22Rv1 (cell line): ENCODE results near the gene SFTPD.

Experiments
- ZFX ChIP-seq: fragments of 450-650 bp; IDR thresholded peaks from 2 replicates; pipeline ENCODE4 v1.6.1; 2017; ENCODE audit warnings: antibody characterized with exemption, borderline replicate concordance
- TF ChIP-seq, protein P1 (sequence below): fragments of 450-650 bp; IDR thresholded peaks from 2 replicates; pipeline ENCODE4 v1.5.1; 2017; ENCODE audit warnings: mild to moderate bottlenecking

DNA sequence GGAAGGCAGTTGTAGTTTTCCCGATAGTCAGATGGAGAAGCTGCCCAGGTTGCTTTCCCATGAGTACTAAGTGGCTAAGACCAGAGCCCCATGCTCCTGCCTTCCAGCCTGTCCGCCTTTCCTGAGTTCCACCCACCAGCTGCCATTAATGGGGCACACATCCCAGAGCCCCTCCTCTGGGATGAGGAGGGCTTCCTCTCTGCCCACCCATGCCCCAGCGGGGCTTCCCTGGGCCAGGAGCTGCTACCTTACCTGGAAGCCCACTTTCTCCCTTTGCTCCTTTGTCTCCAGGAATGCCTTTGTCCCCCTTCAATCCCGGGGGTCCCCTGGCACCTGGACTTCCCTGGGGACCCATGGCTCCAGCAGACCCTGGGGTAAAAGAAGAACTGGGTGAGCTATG, 7.8 kb downstream of the SFTPD start:
- TF ChIP-seq, protein P1, sequence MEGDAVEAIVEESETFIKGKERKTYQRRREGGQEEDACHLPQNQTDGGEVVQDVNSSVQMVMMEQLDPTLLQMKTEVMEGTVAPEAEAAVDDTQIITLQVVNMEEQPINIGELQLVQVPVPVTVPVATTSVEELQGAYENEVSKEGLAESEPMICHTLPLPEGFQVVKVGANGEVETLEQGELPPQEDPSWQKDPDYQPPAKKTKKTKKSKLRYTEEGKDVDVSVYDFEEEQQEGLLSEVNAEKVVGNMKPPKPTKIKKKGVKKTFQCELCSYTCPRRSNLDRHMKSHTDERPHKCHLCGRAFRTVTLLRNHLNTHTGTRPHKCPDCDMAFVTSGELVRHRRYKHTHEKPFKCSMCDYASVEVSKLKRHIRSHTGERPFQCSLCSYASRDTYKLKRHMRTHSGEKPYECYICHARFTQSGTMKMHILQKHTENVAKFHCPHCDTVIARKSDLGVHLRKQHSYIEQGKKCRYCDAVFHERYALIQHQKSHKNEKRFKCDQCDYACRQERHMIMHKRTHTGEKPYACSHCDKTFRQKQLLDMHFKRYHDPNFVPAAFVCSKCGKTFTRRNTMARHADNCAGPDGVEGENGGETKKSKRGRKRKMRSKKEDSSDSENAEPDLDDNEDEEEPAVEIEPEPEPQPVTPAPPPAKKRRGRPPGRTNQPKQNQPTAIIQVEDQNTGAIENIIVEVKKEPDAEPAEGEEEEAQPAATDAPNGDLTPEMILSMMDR: no peak
- no peak for TF ChIP-seq ZFX
